Neural progenitor cell (in vitro differentiated cells): ENCODE results near the gene GNG8.

ENCODE experiments used
- CTCF ChIP-seq: fragments of 200-600 bp; sonication (generic); IDR thresholded peaks from 2 replicates; pipeline ENCODE4 v1.5.1; 2017; ENCODE audit warnings: antibody characterized with exemption, mild to moderate bottlenecking
- EZH2phosphoT487 ChIP-seq: fragments of 200-600 bp; sonication (generic); IDR thresholded peaks from 2 replicates; pipeline ENCODE4 v1.6.1; 2017; ENCODE audit warnings: antibody characterized with exemption

GRCh38 chr19:46623915-46624502 lies 12.0 kb downstream of the GNG8 start:
- TF ChIP-seq EZH2phosphoT487 (no peak), CTCF (no peak)
